A549 (cell line): ENCODE measurements around the gene NIM1K. TPM values are rescaled to one million over a fixed set of nuclear protein-coding genes. Genes with fewer than 3 reads are reported as not detected.

ENCODE experiments used
- ATAC-seq, 2 experiments: fragments of 200-7000 bp in 1 of 2; fragments of >200 bp in 1 of 2; cut with Nextera tagmentation in 1 of 2; cut with Tn5 transposase in 1 of 2; 3 replicates each; pipeline versions ENCODE4 v1.8.0 to v1.9.1; 2018 to 2020; ENCODE audit warnings: mild to moderate bottlenecking in 1 of 2, moderate library complexity in 1 of 2
- CTCF ChIA-PET: fragments of 300-600 bp; sonication (Branson Sonifier 250); formaldehyde crosslinking; extraction: SDS; loops from one replicate; lab custom pipeline; 2021; ENCODE audit warnings: antibody characterized with exemption, inconsistent platforms; lab: Yijun Ruan, JAX
- POLR2A ChIA-PET: fragments of 350-600 bp; formaldehyde crosslinking; extraction: SDS; loops from one replicate; lab custom pipeline; 2021; ENCODE audit warnings: antibody characterized with exemption, inconsistent platforms; lab: Yijun Ruan, JAX
- DNase-seq, 2 experiments: peaks; one replicate each; pipeline versions ENCODE4 v3.0.0 to v3.0.0-alpha.2; 2011 to 2016; ENCODE audit warnings: low read depth in 1 of 2, low spot score in 1 of 2
- FAIRE-seq: peaks from 2 replicates; lab custom pipeline; 2011; peaks lifted over from hg19 to GRCh38; lab: Jason Lieb, UNC
- H3K27ac ChIP-seq, 2 experiments: fragments of >200 bp; sonication (Bioruptor Twin); formaldehyde crosslinking; 3 replicates each; pipeline ENCODE4 v1.5.1; 2016 to 2017
- H3K4me1 ChIP-seq: fragments of >200 bp; sonication (Bioruptor Twin); formaldehyde crosslinking; 3 replicates; pipeline ENCODE4 v1.6.1; 2016
- H3K4me2 ChIP-seq: fragments of >200 bp; sonication (Bioruptor Twin); formaldehyde crosslinking; 3 replicates; pipeline ENCODE4 v1.6.1; 2016
- H3K4me3 ChIP-seq: fragments of >200 bp; sonication (Bioruptor Twin); formaldehyde crosslinking; 3 replicates; pipeline ENCODE4 v1.5.1; 2016
- H3K9me3 ChIP-seq: fragments of >200 bp; sonication (Bioruptor Twin); formaldehyde crosslinking; 3 replicates; pipeline ENCODE4 v1.6.1; 2016
- CBX2 ChIP-seq: fragments of 200-600 bp; sonication (generic); IDR thresholded peaks from 2 replicates; pipeline ENCODE4 v1.6.1; 2016; ENCODE audit warnings: low read depth, mild to moderate bottlenecking, borderline replicate concordance
- EHF ChIP-seq: fragments of 250-450 bp; sonication (Bioruptor Pico); IDR thresholded peaks from 2 replicates; pipeline ENCODE4 v1.5.0; 2020; ENCODE audit warnings: mild to moderate bottlenecking
- EP300 ChIP-seq, 2 experiments: fragments of >200 bp; sonication (Bioruptor Twin); formaldehyde crosslinking; IDR thresholded peaks; 2 replicates in 1 of 2; 3 replicates in 1 of 2; pipeline ENCODE4 v1.6.1; 2016 to 2017
- FOSB ChIP-seq: fragments of 250-450 bp; sonication (Bioruptor Pico); IDR thresholded peaks from 2 replicates; pipeline ENCODE4 v1.5.0; 2020; ENCODE audit warnings: mild to moderate bottlenecking, moderate library complexity
- GATA3 ChIP-seq: IDR thresholded peaks from 2 replicates; pipeline ENCODE4 v1.6.1; 2012; ENCODE audit warnings: borderline replicate concordance
- HDAC2 ChIP-seq: fragments of 200-600 bp; sonication (generic); IDR thresholded peaks from 2 replicates; pipeline ENCODE4 v1.6.1; 2016
- HEYL ChIP-seq: fragments of 250-450 bp; sonication (Bioruptor Pico); IDR thresholded peaks from 2 replicates; pipeline ENCODE4 v1.8.0; 2021; ENCODE audit warnings: mild to moderate bottlenecking, moderate library complexity
- JUN ChIP-seq, 2 experiments: fragments of >200 bp; sonication (Bioruptor Twin); formaldehyde crosslinking; IDR thresholded peaks; 2 replicates in 1 of 2; 3 replicates in 1 of 2; pipeline ENCODE4 v1.6.1; 2016 to 2017
- KDM1A ChIP-seq: fragments of 200-600 bp; sonication (generic); IDR thresholded peaks from 2 replicates; pipeline ENCODE4 v1.6.1; 2016; ENCODE audit warnings: low read depth, mild to moderate bottlenecking
- KDM5A ChIP-seq: fragments of 200-600 bp; sonication (generic); IDR thresholded peaks from 2 replicates; pipeline ENCODE4 v1.6.1; 2016; ENCODE audit warnings: antibody characterized with exemption, mild to moderate bottlenecking
- MYC ChIP-seq: IDR thresholded peaks from 2 replicates; pipeline ENCODE4 v1.6.1; 2012; ENCODE audit warnings: mild to moderate bottlenecking, inconsistent platforms, low read length, improper control_type of control experiment, borderline replicate concordance
- NFE2L2 ChIP-seq: fragments of 150-350 bp; conservative IDR thresholded peaks from 2 replicates; pipeline ENCODE4 v1.6.1; 2014; ENCODE audit warnings: low read length
- NPAS2 ChIP-seq: fragments of 250-450 bp; sonication (Bioruptor Pico); IDR thresholded peaks from 2 replicates; pipeline ENCODE4 v1.8.0; 2022; ENCODE audit warnings: mild to moderate bottlenecking, moderate library complexity, borderline replicate concordance
- POLR2AphosphoS2 ChIP-seq: conservative IDR thresholded peaks from 2 replicates; pipeline ENCODE4 v1.6.1; 2012; ENCODE audit warnings: low read length, improper control_type of control experiment, inconsistent platforms
- RCOR1 ChIP-seq: fragments of 150-350 bp; IDR thresholded peaks from 2 replicates; pipeline ENCODE4 v1.6.1; 2014; ENCODE audit warnings: antibody characterized with exemption, low read length, low read depth
- RFX5 ChIP-seq: fragments of 450-650 bp; IDR thresholded peaks from 2 replicates; pipeline ENCODE4 v1.7.1; 2014; ENCODE audit warnings: antibody characterized with exemption, mild to moderate bottlenecking, moderate library complexity
- RNF2 ChIP-seq: fragments of 200-600 bp; sonication (generic); IDR thresholded peaks from 2 replicates; pipeline ENCODE4 v1.6.1; 2016; ENCODE audit warnings: low read depth, mild to moderate bottlenecking, antibody characterized with exemption, moderate library complexity, borderline replicate concordance
- SMC3 ChIP-seq: fragments of >200 bp; sonication (Bioruptor Twin); formaldehyde crosslinking; IDR thresholded peaks from 3 replicates; pipeline ENCODE4 v1.6.1; 2018; ENCODE audit warnings: inconsistent platforms
- SREBF2 ChIP-seq: fragments of 450-650 bp; IDR thresholded peaks from 2 replicates; pipeline ENCODE4 v1.6.1; 2014; ENCODE audit warnings: mild to moderate bottlenecking, moderate library complexity
- TP53 ChIP-seq: fragments of 250-450 bp; sonication (Bioruptor Pico); IDR thresholded peaks from 2 replicates; pipeline ENCODE4 v1.5.0; 2021; ENCODE audit warnings: mild to moderate bottlenecking, moderate library complexity
- ZC3H11A ChIP-seq: fragments of 450-650 bp; IDR thresholded peaks from 2 replicates; pipeline ENCODE4 v1.6.1; 2014; ENCODE audit warnings: antibody characterized with exemption, mild to moderate bottlenecking
- ZFP36 ChIP-seq: fragments of 450-650 bp; IDR thresholded peaks from 2 replicates; pipeline ENCODE4 v1.6.1; 2014; ENCODE audit warnings: borderline replicate concordance; ENCODE audit not compliant: partially characterized antibody
- ZNF302 ChIP-seq: fragments of 250-450 bp; sonication (Bioruptor Pico); IDR thresholded peaks from 2 replicates; pipeline ENCODE4 v1.9.0; 2021; ENCODE audit warnings: inconsistent platforms, mild to moderate bottlenecking, moderate library complexity
- WGBS: methylation state at CpG from one replicate; pipeline ENCODE4 v1.1.6; 2017; ENCODE audit errors: missing lambda C conversion rate; 5-methylcytosine and 5-hydroxymethylcytosine counted together
- polyA plus RNA-seq, 4 experiments: library from polyadenylated mRNA; depleted of rRNA in 3 of 4; stranded (reverse); fragments of >200 nt; fragmentation: RNase III in 1 of 4; extraction: RNeasy Plus Mini Kit Qiagen cat#74134 plus additional on column Dnase treatment in 1 of 4; gene quantifications; 2 replicates in 3 of 4; 3 replicates in 1 of 4; pipeline ENCODE4 v1.2.3, GENCODE V29; 2011 to 2017
- TF ChIP-seq, protein P1 (sequence below): fragments of >200 bp; sonication (Bioruptor Twin); formaldehyde crosslinking; IDR thresholded peaks from 3 replicates; pipeline ENCODE4 v1.5.1; 2016
- TF ChIP-seq, protein P2 (sequence below): IDR thresholded peaks from 2 replicates; pipeline ENCODE4 v1.6.1; 2012
- TF ChIP-seq, protein P3 (sequence below): fragments of 150-350 bp; IDR thresholded peaks from 2 replicates; pipeline ENCODE4 v1.6.1; 2014; ENCODE audit warnings: low read depth, mild to moderate bottlenecking, low read length
- TF ChIP-seq, protein P4 (sequence below): IDR thresholded peaks from 2 replicates; pipeline ENCODE4 v1.6.1; 2012; ENCODE audit warnings: low read depth, borderline replicate concordance
- TF ChIP-seq, protein P5 (sequence below): IDR thresholded peaks from 2 replicates; pipeline ENCODE4 v1.6.1; 2012

The NIM1K gene
- polyA plus RNA-seq, 2 of the 4 experiments (the other 2 are of a cell fraction) = 0.06 to 0.23 TPM

DNA sequence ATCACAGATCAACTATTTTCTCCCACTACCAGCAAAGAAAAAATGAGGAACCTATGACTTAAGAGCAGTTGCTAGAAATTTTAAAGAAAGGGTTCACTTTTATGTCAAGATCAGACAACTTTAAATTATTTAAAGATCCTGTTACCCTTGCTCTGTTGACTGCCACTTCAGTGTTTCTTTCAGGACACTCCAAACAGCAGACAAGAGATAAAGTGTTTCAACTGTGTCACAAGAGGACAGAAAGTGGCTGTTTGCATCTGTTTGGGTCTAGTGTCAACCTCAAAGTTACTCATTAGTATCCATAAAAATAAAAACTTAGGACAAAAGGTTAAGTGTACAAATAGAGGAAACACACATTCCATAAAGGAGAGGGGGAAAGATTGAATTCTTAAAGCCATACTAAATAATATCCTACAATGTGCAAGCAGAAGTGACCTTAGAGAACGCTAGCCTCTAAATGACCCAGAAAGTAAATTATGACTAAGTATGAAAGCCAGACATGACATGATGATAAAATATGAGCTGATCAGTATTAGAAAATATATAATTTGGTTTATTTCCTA, 96.3 kb downstream of the NIM1K start:
- peak overlapping the region; percentile 15; the same call in 1 of the 3 replicates for H3K4me2 ChIP-seq
- no peak overlapping the region for H3K4me3 ChIP-seq
- ATAC-seq = no peak
- no peak for DNase-seq
- ChIA-PET POLR2A (no interaction called here), CTCF (interaction anchor here (0.8 to 1.3 kb wide), 2 partner anchors 25 to 146 kb away, joined by 3 read pairs; partner anchors contain the start of gene HMGCS1)
- peaks cover 8% of the 10 kb centered on the region; the same call in 1 of the 3 replicates for H3K4me1 ChIP-seq
- no peak overlapping the region for H3K27ac ChIP-seq
- WGBS = 69% methylated on average over 1 of the region's 1 CpG
- FAIRE-seq = no peak
- TF ChIP-seq, protein P1, sequence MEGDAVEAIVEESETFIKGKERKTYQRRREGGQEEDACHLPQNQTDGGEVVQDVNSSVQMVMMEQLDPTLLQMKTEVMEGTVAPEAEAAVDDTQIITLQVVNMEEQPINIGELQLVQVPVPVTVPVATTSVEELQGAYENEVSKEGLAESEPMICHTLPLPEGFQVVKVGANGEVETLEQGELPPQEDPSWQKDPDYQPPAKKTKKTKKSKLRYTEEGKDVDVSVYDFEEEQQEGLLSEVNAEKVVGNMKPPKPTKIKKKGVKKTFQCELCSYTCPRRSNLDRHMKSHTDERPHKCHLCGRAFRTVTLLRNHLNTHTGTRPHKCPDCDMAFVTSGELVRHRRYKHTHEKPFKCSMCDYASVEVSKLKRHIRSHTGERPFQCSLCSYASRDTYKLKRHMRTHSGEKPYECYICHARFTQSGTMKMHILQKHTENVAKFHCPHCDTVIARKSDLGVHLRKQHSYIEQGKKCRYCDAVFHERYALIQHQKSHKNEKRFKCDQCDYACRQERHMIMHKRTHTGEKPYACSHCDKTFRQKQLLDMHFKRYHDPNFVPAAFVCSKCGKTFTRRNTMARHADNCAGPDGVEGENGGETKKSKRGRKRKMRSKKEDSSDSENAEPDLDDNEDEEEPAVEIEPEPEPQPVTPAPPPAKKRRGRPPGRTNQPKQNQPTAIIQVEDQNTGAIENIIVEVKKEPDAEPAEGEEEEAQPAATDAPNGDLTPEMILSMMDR = no peak
- TF ChIP-seq KDM5A = no peak
- no peak for TF ChIP-seq CBX2
- TF ChIP-seq, protein P2, sequence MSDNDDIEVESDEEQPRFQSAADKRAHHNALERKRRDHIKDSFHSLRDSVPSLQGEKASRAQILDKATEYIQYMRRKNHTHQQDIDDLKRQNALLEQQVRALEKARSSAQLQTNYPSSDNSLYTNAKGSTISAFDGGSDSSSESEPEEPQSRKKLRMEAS = no peak
- TF ChIP-seq ZFP36 = no peak
- TF ChIP-seq NFE2L2 = no peak
- TF ChIP-seq ZC3H11A = no peak
- TF ChIP-seq TP53 (CRISPR knock-in tag) = no peak
- TF ChIP-seq EHF (CRISPR knock-in tag) = no peak
- no peak for TF ChIP-seq JUN (IDR thresholded peaks at IDR 0.05)
- no peak for TF ChIP-seq KDM1A
- TF ChIP-seq, all 56 proteins: peak for 0
- H3K9me3 ChIP-seq = no peaks in the 10 kb centered on the region

DNA sequence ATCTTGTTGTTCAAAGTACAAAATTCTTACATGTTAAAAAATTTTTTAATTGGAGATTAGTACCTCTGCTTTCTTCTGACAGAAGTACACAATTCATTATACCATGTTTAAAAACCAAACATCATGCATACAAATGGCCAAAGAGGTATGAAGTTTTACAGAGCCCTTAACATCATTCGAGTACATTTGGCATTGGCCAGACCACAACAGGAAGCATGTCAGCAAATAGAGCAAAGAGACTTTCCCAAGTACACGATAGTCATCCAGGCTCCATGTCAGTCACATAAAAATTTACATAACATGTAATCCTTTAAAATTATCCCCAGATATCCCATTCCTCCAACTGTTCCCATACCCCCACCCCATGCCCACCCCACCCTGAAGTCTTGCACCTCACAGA, 98.7 kb downstream of the NIM1K start:
- no peak overlapping the region for H3K27ac ChIP-seq
- H3K9me3 ChIP-seq = no peaks in the 10 kb centered on the region
- ChIA-PET CTCF (interaction anchor here (0.9 kb wide), 1 partner anchor 17 kb away, joined by 3 read pairs; no protein-coding TSS in a partner anchor), POLR2A (no interaction called here)
- FAIRE-seq (no peak), DNase-seq (no peak), ATAC-seq (no peak)
- peaks cover 8% of the 10 kb centered on the region; the same call in 1 of the 3 replicates for H3K4me1 ChIP-seq
- WGBS = 83% methylated on average over 2 of the region's 2 CpGs
- H3K4me3 ChIP-seq = no peak overlapping the region
- TF ChIP-seq RNF2 = no peak
- TF ChIP-seq HDAC2 = no peak
- TF ChIP-seq, protein P3, sequence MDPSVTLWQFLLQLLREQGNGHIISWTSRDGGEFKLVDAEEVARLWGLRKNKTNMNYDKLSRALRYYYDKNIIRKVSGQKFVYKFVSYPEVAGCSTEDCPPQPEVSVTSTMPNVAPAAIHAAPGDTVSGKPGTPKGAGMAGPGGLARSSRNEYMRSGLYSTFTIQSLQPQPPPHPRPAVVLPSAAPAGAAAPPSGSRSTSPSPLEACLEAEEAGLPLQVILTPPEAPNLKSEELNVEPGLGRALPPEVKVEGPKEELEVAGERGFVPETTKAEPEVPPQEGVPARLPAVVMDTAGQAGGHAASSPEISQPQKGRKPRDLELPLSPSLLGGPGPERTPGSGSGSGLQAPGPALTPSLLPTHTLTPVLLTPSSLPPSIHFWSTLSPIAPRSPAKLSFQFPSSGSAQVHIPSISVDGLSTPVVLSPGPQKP = no peak
- TF ChIP-seq ZFP36 = no peak
- TF ChIP-seq, protein P4, sequence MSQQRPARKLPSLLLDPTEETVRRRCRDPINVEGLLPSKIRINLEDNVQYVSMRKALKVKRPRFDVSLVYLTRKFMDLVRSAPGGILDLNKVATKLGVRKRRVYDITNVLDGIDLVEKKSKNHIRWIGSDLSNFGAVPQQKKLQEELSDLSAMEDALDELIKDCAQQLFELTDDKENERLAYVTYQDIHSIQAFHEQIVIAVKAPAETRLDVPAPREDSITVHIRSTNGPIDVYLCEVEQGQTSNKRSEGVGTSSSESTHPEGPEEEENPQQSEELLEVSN = no peak
- no peak overlapping the region for H3K4me2 ChIP-seq

DNA sequence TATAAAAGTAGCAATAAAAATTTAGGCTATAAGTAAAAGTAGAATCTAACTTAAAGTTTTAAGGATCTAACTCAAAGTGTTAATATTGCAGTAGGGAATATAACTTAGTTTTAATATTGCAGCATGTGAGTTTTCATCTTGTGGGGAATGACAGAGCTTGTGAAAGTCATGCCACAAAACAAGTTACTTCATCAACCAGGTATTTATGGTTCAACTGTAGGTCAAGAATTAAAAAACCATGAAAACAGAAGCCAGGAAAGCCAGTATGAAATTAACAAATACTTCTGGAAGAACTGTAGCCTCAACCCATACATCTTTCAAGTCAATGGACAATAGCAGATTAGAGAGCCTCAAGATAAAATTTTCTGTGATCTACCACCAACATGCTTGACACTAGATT, 102.2 kb downstream of the NIM1K start:
- POLR2A ChIA-PET = no interaction called here
- TF ChIP-seq SMC3 (no peak), JUN (IDR thresholded peaks at IDR 0.05) (no peak), TP53 (CRISPR knock-in tag) (no peak), RCOR1 (no peak), MYC (no peak), NPAS2 (no peak), POLR2AphosphoS2 (no peak), GATA3 (no peak), HEYL (no peak), FOSB (CRISPR knock-in tag) (no peak), KDM1A (no peak), RFX5 (no peak), ZNF302 (no peak), ZFP36 (no peak), SREBF2 (no peak), CBX2 (no peak), EP300 (IDR thresholded peaks at IDR 0.05) (no peak)
- TF ChIP-seq, protein P5, sequence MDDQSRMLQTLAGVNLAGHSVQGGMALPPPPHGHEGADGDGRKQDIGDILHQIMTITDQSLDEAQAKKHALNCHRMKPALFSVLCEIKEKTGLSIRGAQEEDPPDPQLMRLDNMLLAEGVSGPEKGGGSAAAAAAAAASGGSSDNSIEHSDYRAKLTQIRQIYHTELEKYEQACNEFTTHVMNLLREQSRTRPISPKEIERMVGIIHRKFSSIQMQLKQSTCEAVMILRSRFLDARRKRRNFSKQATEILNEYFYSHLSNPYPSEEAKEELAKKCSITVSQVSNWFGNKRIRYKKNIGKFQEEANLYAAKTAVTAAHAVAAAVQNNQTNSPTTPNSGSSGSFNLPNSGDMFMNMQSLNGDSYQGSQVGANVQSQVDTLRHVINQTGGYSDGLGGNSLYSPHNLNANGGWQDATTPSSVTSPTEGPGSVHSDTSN = no peak
- no peak overlapping the region for H3K4me2 ChIP-seq
- CTCF ChIA-PET = interaction anchor here (1.6 to 2.5 kb wide), 2 partner anchors 13 to 95 kb away, joined by 7 to 13 read pairs; no protein-coding TSS in a partner anchor
- ATAC-seq (no peak), DNase-seq (no peak), FAIRE-seq (no peak)
- no peak overlapping the region for H3K27ac ChIP-seq
- H3K4me3 ChIP-seq = no peak overlapping the region
- H3K4me1 ChIP-seq = no peaks in the 10 kb centered on the region
- no peaks in the 10 kb centered on the region for H3K9me3 ChIP-seq
